Activated CD8-positive, alpha-beta memory T cell treated with anti-CD3 and anti-CD28 coated beads for 4 hours (primary cell): Measurements from ENCODE around the gene MAGEA12.
"Not testable (repeated sequence)": the region's sequence is repeated elsewhere in the genome, so short reads cannot be mapped to it uniquely, and the experiment has no call there.

Experiments
- DNase-seq, 2 donors: peaks; one replicate each; pipeline ENCODE4 v3.0.0-alpha.2; 2020; ENCODE audit warnings: low read depth in 2 of 2

The MAGEA12 gene

GRCh38 chrX:152733261-152733975, at the start of gene MAGEA12, which contains the start of gene CSAG1:
Gene MAGEA12, plus strand, starts transcription at chrX:152733757. Its CDS starts 2,405 bp downstream, at chrX:152736162.
Gene CSAG1, minus strand, starts transcription at chrX:152733721. Its CDS starts 1,261 bp downstream, at chrX:152732460.
- DNase-seq: no peak

- DNase-seq: not testable (repeated sequence)
Observed at GRCh38 chrX:152697952-152698931, 35.3 kb upstream of the MAGEA12 start, which contains the start of gene MAGEA3. Gene MAGEA3, plus strand, starts transcription at chrX:152698794. Its CDS starts 2,039 bp downstream, at chrX:152700833.

GRCh38 chrX:152700390-152700789, 33.2 kb upstream of the MAGEA12 start:
- not testable (repeated sequence) for DNase-seq

GRCh38 chrX:152706500-152706899, 27.1 kb upstream of the MAGEA12 start:
- not testable (repeated sequence) for DNase-seq

GRCh38 chrX:152709173-152709572, 24.4 kb upstream of the MAGEA12 start, which contains the start of gene CSAG2:
Gene CSAG2, minus strand, starts transcription at chrX:152709273. Its CDS starts 161 bp downstream, at chrX:152709112.
- DNase-seq: not testable (repeated sequence)

GRCh38 chrX:152713195-152713594, 20.4 kb upstream of the MAGEA12 start:
- not testable (repeated sequence) for DNase-seq

- not testable (repeated sequence) for DNase-seq
Observed at GRCh38 chrX:152713815-152714787, 19.5 kb upstream of the MAGEA12 start, which contains the start of gene MAGEA2B. Gene MAGEA2B, plus strand, starts transcription at chrX:152714628. Its CDS starts 2,479 bp downstream, at chrX:152717107.

GRCh38 chrX:152725409-152725808, 8.1 kb upstream of the MAGEA12 start:
- no peak for DNase-seq

GRCh38 chrX:152734143-152734858, 744 bp downstream of the MAGEA12 start:
- DNase-seq: not testable (repeated sequence)

- no peak for DNase-seq
Observed at GRCh38 chrX:152735101-152735500, 1.5 kb downstream of the MAGEA12 start.

- DNase-seq: no peak
Observed at GRCh38 chrX:152735860-152736511, 2.4 kb downstream of the MAGEA12 start.

GRCh38 chrX:152736528-152736927, 3.0 kb downstream of the MAGEA12 start:
- DNase-seq: not testable (repeated sequence)

- no peak for DNase-seq
Observed at GRCh38 chrX:152738560-152738959, 5.0 kb downstream of the MAGEA12 start.

GRCh38 chrX:152753686-152754650, 20.4 kb downstream of the MAGEA12 start, which contains the start of gene MAGEA2:
Gene MAGEA2, minus strand, starts transcription at chrX:152753842. Its CDS starts 2,479 bp downstream, at chrX:152751363.
- DNase-seq: not testable (repeated sequence)

- DNase-seq: not testable (repeated sequence)
Observed at GRCh38 chrX:152754871-152755270, 21.3 kb downstream of the MAGEA12 start.

- DNase-seq: not testable (repeated sequence)
Observed at GRCh38 chrX:152758918-152759317, 25.4 kb downstream of the MAGEA12 start, which contains the start of gene CSAG3. Gene CSAG3, plus strand, starts transcription at chrX:152759218.

GRCh38 chrX:152759544-152759943, 26.0 kb downstream of the MAGEA12 start:
- DNase-seq: not testable (repeated sequence)

GRCh38 chrX:152761582-152761981, 28.0 kb downstream of the MAGEA12 start:
- DNase-seq: not testable (repeated sequence)
